ENCODE data around the gene TYW1. TPM values are rescaled to one million over a fixed set of nuclear protein-coding genes. Genes with fewer than 3 reads are reported as not detected.
"Not testable (repeated sequence)": the region's sequence is repeated elsewhere in the genome, so short reads cannot be mapped to it uniquely, and the experiment has no call there.

The TYW1 gene
- total RNA-seq, 1 donor from 2014 or later, result 7.8 TPM

GRCh38 chr7:67259363-67259762 lies 262.7 kb downstream of the TYW1 start:
- ATAC-seq, result not testable (repeated sequence)

GRCh38 chr7:67260166-67260586 lies 263.5 kb downstream of the TYW1 start:
- ATAC-seq, result peak; percentile 29

GRCh38 chr7:67264000-67264399 lies 267.4 kb downstream of the TYW1 start:
- not testable (repeated sequence) for ATAC-seq

GRCh38 chr7:67266070-67266469 lies 269.4 kb downstream of the TYW1 start:
- not testable (repeated sequence) for ATAC-seq

GRCh38 chr7:67267914-67268313 lies 271.3 kb downstream of the TYW1 start:
- ATAC-seq, result peak; percentile 65

- not testable (repeated sequence) for ATAC-seq
Measured at GRCh38 chr7:67269916-67270315, 273.3 kb downstream of the TYW1 start.

Other genes with a start within 250 kb of the TYW1 start
- 48.8 TPM for gene TMEM248, start 75.6 kb upstream of the TYW1 start, total RNA-seq
- gene SBDS, start 1.2 kb upstream of the TYW1 start, total RNA-seq, result 75.4 TPM